ENCODE data around the gene VGLL2.
A peak's percentile ranks its signal among the peaks of the same experiment; 100 is the strongest.

Gene VGLL2

DNA sequence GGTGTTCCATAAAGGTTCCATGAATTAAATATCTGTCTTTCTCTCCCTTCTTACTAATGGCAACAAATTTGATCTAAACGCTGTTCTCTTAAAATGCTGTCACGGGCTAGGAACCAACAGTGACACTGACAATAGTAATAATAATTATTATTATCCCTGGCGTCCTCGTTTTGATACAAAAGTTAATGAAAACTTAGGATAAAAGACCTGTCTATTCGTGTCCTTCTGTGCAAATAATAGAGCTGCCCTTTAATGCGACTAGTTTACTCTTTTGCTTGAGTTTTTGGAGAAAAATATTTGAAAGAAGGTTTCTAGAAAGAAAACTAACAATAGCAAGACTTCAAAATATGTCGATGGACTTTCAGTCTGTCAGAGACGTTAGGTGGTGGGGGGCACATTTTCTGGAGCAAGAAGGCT lies 4.3 kb downstream of the VGLL2 start:
- no peak for DNase-seq

DNA sequence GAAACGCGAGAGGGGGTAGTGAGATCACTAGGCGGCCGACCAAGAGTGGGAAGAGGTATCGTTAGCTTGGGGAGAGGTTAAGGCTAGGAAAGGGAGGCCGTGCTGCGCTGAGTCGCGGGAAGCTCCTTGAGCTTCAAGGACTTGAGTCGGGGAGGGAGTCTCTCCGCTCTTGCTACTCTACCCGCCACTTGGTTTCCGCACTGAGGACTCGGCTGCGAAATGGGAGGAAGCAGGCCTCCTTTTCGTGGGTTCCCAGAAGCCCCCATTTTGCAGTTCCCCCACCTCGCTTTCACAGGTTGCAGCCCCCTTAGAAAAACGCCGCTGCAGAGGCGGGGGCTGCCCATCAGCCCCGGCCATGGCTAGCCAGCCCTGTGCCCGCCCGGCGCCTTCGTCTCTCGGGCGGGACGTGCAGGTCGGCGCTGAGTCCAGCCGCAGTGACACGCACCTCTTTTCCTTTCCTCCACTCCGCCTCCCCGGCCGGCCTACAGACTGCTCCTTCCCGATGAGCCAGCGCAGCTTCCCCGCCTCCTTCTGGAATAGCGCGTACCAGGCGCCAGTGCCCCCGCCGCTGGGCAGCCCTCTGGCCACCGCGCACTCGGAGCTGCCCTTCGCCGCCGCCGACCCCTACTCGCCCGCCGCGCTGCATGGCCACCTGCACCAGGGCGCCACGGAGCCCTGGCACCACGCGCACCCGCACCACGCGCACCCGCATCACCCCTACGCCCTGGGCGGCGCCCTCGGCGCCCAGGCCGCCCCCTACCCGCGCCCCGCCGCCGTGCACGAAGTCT lies 4.9 kb downstream of the VGLL2 start:
- DNase-seq, result no peak

DNA sequence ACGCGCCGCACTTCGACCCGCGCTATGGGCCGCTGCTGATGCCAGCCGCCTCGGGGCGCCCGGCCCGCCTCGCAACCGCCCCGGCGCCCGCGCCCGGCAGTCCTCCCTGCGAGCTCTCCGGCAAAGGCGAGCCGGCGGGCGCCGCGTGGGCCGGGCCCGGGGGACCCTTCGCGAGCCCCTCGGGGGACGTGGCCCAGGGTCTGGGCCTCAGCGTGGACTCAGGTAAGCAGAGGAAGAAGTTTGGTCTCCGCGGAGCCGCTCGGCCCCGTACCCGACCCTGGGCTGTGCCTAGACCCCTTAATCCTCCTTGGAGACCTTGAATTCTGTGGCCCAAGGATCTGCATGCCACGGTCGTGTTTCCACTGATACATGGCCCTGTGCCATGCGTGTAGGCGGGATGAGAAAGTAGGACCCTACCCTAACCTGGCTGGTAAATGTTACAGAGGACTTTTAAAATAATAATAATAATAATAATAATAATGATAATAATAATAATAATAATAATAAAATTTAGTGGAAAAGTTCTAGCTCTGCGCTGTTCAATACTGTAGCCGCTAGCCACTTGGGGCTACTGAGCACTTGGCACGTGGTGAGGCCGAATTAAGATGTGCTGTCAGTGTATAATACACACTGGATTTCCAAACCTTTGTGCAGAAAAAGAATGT lies 5.6 kb downstream of the VGLL2 start:
- DNase-seq, result no peak

DNA sequence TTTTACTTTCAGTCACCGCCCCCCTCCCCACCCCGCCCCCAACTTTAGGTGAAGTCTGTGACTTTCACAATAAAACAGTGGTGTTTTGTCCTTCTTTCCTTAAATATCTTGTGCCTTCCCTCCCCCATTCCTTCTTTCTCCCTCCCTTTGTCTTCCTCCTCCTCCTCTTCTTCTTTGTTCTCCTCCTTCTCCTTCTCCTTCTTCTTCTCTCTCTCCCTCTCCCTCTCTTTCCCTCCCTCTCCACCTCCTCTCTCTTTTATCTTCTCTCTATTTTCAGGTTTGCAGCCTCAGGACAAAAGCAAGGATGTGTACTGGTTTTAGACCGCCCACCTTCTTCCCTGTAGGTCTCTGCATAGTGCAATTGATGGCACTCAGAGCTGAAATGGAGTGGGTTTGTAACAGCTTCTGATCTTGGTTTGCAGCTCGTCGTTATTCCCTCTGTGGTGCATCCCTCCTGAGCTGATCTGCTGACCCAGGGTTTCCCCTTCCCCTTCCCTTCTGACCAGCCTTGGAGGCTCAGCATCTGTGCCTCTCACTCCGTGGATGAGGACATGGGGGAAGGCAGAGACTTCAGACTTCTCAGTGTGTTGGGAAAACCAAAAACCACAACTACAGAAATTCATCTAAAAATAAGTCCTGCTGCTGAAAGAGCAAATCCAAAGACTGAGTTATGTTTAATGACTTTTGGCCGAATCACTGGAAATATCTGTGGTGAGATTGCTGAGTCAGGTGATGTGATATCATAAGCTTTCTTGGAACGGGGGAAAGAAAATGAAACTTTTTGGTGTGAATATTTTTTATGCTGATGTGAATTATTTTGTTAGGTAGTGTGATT lies 6.9 kb downstream of the VGLL2 start:
- peak; percentile 14 to 28 for DNase-seq

DNA sequence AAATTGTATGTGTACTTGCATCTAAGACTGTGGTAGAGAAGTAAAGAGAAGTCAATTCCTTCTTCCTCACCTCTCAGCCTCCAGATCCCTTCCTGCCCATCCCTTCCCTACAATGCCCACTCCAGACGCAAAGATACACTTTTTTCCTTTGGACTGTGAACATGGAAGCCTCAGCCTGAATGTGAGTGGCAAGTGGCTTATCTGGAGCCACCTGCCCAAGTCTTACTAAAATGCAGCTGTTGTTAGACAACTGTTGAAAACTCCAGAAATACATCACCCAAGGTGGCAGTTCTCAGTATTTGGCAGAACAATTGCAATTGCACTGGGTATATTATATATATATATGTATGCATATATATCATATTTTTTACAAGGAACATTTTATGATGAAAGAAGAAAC lies 7.5 kb downstream of the VGLL2 start:
- DNase-seq, result no peak

DNA sequence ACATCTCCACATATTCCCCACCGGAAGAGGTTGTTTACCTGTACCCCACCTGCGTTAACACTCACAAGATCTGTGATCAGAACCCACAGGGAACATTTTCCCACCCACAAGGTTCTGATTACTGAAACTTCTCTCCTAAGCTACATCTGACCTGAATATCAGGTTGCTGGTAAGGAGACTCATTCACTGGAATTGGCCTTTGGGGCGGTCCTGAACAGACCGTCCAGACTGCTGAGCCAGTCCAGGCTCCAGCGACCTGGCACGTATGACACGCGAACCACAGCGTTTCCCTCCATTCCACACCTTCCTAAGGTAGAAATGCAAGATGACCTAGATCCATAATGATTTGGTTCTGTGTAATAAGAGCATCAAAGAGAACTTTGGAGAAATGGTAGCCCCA lies 9.8 kb downstream of the VGLL2 start:
- no peak for DNase-seq

DNA sequence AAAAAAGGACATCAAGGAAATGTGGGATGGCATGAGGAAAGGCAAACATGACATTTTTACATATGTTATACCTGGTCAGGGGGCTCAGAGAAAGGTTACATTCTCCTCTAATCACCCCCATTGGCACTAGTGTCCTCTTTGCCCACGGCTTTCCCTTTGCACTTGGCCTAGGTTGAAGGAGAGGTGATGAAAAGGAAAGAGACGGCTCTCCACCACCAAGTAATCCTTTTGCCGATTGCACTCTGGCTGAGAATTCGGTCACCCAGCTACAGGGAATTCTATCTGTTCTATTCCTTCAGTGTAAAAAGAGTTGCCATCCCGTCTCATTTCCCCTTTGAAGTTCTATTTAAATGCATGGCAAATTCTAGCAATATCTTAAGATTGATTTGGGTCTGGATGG lies 10.4 kb downstream of the VGLL2 start:
- DNase-seq, result no peak

DNA sequence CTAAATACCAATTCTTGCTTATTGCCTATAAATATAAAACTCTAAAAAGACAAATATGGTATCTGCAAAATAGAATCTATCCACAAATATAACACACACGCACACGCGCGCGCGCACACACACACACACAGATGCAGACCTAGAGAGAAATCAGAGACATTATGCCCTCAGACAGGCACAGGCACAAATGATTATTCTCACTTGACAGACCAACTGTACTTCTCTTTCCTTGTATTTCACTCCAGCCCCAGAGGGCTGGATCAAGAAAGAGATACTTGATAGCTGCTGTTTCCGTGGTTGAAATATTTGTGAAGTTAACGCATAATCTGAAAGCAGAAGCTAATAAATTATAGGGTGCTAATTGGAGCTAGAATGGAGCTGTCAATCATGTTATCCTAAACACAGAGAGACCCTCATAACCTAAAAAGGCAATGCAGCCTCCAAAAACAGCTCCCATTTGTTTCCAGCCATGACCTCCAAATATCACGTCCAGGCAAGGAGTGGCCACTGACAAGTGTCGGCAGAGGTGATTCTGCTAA lies 11.5 kb downstream of the VGLL2 start:
- DNase-seq, result no peak

DNA sequence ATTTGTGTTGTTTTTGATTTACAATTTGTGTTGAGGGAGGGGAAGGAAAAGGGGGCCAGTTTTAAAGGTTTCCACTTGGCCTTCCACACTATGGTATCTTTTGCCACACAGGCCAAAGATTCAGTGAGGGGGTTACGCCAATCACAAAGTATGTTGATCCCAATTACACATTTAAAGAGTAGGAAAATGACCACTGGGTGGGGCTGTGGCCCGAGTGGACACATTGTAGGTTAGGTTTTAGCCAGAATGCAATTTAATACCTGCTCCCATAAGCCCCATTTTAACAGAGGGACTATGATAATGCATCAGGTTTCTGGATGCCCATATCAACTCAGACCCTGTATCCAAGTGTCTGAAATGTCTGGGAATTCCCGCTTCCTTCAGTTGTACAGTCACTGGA lies 15.6 kb downstream of the VGLL2 start:
- no peak for DNase-seq

DNA sequence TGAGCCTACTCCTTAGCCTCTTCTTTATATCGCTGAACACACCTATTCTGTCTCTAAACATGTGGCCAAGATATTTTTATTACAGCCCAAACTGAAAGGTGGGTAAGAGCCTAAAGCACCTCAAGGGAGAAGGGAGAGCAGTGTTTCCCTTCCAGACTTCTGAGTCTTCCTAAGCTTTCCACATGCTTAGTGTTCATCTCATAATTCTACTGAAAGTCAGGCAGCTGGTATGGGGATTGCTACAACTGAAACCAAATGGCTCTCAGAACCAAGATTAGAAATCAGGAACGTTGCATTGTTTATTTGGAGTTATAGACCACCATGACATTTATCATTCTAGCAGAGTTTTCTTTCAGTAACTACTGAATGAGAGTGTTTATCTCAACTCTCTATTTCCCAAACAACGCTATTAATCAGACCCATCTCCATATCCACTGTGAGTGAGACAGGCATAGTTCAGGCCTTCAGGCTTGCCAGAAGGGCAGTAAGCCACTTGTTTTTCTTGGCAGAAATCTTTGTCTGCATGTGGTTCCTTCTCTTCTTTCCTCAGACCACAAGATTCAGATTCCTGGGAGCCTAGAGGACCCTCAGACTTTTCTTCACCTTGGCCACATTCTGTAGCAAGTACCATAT lies 22.8 kb downstream of the VGLL2 start:
- DNase-seq, result no peak

DNA sequence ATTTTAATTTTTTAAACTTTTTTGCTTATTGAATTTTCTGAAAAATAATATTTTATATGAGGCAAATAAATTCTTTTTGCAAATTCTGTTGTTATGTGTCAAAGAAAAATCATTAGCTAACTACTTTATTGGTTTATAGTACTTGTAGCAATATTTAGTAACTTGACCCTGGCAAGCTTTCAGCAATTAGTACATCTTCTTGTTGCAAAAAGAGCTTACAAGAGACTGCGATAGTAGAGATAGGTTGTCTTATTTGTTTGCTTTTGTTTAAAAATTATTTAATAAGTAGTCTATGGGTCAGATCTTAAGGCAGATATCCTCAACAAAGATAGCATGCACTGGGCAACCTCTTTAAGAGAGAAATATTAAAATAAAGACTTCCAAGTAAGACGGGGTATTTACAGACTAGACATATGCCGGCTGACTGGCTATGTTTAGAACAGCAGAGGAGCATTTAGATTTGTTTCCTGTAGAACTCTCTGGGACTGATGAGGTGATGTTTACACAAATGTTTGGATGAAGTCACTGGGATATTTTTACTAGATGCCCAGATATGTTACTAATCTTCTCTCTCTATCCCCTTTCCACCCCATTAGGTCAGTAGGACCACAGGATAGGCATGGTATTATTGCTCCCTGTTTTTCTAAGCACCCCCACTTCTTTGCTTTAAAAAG lies 25.0 kb downstream of the VGLL2 start:
- no peak for DNase-seq

DNA sequence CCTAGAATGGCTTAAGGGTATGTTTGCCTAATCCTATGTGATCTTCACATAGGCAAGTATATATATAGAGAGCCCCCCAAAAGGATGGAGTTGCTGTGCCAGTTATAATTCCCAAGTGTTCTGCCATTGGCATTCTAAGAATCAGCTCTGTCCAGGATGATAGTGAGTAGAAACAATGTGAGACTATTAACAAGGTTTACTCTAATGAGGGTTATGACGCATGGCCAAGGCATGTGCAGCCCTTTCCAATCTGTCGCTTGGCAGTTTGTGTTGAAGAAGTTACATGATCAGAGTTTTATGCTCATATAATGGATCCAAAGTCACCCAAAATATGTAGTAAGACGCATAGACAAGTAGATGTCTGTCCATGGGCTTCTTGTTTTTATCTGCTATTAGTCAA lies 33.6 kb downstream of the VGLL2 start:
- no peak for DNase-seq

DNA sequence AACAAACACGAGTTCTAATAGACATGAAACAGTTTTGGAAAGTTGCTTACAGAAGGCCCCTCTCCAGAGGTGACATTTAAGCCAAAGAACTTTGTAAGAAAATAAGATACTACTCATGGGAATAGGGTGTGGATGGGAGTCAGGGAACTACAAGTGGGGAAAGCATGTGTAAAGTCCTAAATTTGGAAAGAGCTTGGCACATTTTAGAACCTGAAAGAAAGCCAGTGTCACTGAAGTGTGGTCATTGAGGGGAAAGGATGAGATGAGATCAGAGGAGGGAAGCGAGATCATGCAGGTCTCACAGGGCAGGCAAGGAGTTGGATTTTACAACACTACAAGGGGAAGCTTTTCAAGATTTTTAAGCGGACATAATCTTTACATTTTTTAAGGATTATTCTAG lies 38.0 kb downstream of the VGLL2 start:
- no peak for DNase-seq

DNA sequence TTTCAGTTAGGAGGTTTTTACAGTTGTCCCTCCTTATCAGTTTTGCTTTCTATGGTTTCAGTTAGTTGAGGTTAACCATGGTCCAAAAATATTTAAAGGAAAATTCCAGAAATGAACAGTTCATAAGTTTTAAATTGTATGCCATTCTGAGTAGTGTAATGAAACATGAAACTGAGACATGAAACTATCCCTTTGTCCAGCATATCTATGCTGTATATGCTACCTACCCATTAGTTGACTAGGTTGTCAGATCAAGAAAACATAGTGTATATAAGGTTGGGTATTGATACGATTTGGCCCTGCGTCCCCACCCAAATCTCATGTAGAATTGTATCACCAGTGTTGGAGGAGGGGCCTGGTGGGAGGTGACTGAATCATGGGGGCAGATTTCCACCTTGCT lies 39.1 kb downstream of the VGLL2 start:
- no peak for DNase-seq

DNA sequence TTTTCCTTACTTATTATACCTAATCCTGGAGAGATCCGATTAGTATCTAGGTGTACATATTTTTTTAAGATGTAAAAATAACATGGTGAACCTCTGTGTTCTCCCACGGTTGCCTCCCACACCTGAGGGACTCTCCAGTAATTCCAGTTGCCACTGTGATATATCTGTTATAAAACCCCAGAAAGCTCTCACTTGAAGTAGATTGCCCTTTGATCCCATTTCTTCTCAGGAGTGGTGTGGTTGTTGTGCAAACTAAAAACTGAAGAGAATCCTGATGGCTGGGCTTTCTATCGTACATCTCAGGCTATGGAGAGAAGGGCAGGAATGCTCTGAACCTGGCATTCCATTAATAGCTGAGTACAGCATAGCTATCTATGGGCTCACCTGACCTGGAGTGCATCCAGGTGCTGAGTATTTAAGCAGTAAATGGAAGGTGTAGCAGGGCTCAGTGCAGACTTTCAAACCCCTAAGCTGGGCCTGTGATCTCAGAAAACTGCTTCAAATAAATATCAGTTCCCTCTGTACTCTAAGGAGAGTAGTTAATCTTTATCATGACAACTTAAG lies 41.0 kb downstream of the VGLL2 start:
- DNase-seq, result no peak

DNA sequence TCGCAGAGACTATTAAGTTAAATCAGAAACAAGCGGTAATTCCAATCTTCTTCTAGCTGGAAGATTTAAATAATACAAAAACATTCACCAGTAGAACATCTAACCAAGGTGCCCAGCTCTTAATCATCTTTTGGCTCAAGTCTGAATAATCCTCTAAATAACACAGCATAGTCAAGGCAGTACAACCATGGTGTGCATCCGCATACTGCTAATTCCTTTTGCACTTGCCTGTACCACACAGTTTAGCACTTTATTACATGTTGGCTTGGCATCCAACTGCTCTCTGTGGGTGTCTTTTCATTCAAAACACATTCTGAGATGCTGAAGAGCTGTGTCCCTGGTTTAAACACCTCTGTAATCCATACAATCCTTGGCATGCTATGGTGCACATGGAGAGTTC lies 42.3 kb downstream of the VGLL2 start:
- no peak for DNase-seq

DNA sequence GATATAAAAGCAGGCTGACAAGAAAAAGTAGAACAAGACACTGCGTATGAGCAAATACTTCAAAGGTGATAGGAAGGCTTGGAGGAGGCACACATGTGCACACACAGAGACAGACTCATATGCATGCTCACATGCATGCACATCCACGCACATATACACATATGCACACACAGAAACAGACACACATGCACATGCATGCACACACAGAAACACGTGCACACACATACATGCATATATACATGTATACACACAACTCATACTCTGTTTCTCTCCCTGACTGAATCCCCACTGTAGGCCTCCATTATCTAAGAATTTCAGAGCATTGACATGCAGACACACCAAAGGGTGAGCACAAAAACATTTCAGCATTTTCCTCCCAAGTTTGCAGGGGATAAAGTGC lies 43.7 kb downstream of the VGLL2 start:
- DNase-seq, result no peak

DNA sequence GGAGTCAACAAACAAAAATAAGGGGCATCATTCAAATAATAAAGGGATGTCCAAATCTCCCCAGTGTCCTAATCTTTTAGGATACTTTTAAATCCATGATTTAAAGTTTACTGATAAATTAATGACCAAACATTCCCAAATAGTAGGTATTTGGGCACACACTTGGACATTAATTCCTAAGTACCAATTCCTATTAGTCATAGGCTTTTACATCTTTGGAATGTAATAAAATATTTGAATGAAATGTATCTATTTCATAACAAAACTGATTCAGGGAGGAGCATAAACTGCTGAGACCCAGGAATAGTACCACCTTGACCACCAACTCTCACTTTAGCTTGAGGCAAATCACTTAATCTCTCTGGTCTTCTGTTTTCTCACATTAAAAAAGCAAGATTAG lies 44.3 kb downstream of the VGLL2 start:
- no peak for DNase-seq

DNA sequence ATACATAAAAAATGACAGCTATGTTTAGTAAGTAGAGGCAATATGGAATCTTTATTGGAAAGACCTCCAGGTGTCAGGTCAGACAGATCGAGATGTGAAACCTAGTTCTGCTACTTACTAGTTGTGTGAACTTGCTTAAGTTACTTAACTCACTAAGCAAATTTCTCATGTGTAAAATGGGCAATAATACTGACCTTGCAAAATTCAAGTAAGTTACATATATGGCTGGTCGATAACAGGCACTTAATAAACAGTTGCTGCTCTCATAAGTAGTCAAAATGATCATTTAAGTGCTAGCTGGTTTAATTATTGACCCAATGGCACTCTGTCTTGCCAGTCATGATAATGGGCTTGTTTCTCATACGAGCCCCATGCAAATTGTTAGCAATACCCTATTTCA lies 46.0 kb downstream of the VGLL2 start:
- no peak for DNase-seq

DNA sequence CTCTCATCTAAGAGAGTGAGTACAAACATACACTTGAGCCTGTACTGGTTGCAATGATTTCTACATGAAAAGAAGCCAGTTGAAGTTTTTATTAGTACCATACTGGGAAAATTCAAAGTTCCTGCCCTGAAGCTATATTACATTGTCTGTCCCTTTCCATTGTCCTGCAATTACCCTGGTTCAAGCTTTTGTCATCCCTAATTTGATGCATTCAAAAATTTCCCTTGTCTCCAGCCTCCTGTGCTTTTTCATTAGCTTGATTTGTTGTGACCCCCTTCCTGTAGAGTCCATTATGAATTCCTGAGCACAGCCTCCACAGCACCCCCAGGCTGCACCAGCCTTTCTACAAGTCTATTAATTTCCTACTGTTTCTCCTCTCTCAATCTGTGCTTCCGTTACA lies 46.4 kb downstream of the VGLL2 start:
- no peak for DNase-seq

DNA sequence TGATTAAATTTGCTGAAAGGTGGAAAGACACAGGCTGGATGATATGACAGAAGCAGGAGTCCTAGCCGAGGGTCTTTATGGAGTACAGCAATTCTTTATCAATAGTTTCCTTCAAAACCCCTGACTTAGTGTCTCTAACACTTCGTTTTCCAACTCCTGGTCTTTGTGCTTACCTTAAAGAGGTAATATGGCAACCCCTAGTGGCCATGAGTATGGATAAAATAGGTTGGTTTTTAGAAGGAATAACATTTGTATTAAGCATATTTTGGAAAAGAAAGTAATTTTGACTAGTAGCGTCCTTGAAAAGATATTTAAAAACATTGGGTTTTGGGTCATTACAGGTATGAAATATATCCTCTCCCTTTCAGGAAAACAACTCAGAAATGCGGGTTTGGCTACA lies 51.9 kb downstream of the VGLL2 start:
- DNase-seq, result peak; percentile 23 to 45

All from Kasumi-1 (cell line).